NCI-H1105 treated with DMSO at 0.1 percent for 48 hours (cell line): ENCODE data around the gene RAB17.

Source experiments
- DNase-seq: peaks from one replicate; lab custom pipeline; 2025; lab: John Stamatoyannopoulos, UW

Gene RAB17

DNA sequence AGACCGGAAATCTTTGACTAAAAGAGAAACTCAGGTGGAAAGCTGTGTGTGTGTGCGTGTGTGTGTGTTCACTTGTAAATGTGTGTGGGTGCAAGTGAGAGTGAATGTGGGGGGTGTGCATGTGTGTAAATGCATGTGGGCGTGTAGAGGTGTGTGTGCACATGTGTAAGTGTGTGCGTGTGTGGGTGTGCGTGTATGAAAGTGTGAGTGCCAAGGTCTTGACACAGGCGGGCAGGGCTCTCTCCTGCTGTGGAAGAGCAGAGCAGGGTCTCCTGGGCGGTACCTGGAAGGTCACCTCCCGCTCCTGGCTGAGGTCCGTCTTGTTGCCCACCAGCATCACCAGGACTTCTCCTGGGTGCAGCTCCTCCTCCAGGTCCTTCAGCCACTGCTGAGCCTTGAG lies 13.6 kb downstream of the RAB17 start:
- no peak for DNase-seq

- DNase-seq = no peak
Observed at GRCh38 chr2:237575869-237576862, 14.4 kb downstream of the RAB17 start.

GRCh38 chr2:237574894-237575868 lies 15.4 kb downstream of the RAB17 start:
- DNase-seq = no peak

- DNase-seq = no peak
Observed at GRCh38 chr2:237574467-237574866, 16.1 kb downstream of the RAB17 start.

GRCh38 chr2:237573721-237574415 lies 16.7 kb downstream of the RAB17 start:
- no peak for DNase-seq

- DNase-seq = no peak
Observed at GRCh38 chr2:237572742-237573101, 17.8 kb downstream of the RAB17 start.

- DNase-seq = peak; percentile 62
Observed at GRCh38 chr2:237572021-237572741, 18.4 kb downstream of the RAB17 start.

GRCh38 chr2:237571551-237571950 lies 19.0 kb downstream of the RAB17 start:
- no peak for DNase-seq

- no peak for DNase-seq
Observed at GRCh38 chr2:237570776-237571335, 19.7 kb downstream of the RAB17 start.

GRCh38 chr2:237569896-237570295 lies 20.6 kb downstream of the RAB17 start:
- no peak for DNase-seq

- no peak for DNase-seq
Observed at GRCh38 chr2:237569041-237569440, 21.5 kb downstream of the RAB17 start.

DNA sequence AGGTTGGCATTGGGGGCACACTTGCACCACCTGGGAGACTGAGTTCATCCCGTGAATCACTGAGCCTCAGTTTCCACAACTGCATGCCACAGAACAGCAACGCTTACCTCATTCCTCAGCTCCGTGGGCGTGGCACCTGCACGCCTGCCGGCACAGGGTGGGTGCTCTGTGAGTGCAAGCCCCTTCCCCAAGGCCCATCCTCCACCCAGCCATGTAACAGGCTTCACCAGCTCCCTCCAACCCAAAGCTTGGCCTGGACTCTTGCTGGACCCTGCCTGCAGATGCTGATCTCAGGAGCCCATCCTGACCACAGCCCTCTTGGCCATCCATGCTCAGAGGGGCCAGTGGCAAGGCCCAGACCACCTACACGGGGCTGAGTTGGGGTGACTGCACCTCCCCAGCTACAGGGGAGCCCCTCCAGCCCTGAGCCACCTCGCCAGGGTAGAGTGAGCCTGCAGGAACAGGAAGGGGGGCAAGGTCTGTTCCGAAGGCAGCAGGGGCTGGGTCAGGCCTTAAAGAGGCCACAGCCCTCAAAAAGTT lies 22.3 kb downstream of the RAB17 start:
- DNase-seq = no peak

GRCh38 chr2:237567276-237568029 lies 23.1 kb downstream of the RAB17 start:
- DNase-seq = no peak

DNA sequence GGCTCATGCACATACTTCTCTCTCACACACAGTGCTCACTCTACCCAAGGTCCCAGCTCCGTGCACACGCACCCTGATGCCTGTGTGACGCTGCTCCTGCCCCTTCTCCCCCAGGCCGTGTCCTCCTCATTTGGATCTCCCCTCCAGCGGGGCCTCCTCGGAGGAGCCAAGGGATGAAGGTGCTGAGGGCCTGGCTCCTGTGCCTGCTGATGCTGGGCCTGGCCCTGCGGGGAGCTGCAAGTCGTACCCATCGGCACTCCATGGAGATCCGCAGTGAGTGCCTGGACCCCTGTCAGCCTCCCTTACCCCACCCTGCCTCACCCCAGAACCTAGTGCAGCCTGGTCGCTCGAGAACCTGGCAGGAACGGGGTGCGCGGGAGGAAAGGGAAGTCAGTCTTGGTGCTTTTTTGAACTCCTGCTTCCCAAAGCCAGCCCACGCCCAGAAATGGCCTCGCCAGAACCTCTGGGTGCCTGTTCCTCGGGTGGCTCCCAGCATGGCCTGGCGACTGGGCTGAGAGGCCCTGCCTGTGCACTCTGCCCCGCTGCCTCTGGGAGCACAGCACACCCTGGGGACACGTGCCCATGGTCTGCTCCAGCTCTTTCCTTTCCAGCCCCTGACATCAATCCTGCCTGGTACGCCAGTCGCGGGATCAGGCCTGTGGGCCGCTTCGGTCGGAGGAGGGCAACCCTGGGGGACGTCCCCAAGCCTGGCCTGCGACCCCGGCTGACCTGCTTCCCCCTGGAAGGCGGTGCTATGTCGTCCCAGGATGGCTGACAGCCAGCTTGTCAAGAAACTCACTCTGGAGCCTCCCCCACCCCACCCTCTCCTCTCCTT lies 23.9 kb downstream of the RAB17 start, which contains the start of gene PRLH:
Gene PRLH (plus strand): TSS at position 174 of the 835 bp plus-strand sequence. CDS start 0 bp downstream, at position 174.
- DNase-seq = no peak

GRCh38 chr2:237565974-237566373 lies 24.6 kb downstream of the RAB17 start:
- DNase-seq = no peak

DNA sequence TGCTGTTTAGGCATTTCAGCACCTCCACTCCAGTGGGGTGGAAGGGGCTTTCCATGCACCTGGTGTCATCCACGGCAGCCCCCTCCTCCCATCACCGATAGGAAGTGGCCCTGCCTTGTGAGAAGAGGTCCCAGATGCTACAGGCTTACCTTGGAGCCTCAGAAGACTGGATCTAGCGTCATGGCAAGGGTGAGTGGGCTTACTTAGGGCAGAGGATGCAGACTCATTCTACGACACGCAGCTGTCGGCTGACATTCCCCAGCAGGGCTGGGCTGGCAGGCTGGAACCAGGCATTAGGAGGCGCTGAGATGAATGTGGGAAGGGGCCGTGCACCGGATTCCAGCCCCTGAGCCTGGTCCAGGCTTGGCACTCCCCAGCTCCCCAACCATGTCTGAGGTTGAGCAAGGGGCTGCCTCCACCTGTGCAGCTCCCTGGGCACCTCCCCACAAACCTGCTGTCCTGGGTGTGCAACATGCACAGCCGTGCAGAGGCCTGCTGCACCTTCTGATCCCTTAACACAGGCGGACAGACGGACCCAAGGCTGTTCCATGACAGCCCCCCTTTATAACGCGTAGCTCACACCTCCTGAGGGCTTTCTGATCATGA lies 25.9 kb downstream of the RAB17 start:
- DNase-seq = no peak

GRCh38 chr2:237563816-237564215 lies 26.7 kb downstream of the RAB17 start:
- DNase-seq = no peak

DNA sequence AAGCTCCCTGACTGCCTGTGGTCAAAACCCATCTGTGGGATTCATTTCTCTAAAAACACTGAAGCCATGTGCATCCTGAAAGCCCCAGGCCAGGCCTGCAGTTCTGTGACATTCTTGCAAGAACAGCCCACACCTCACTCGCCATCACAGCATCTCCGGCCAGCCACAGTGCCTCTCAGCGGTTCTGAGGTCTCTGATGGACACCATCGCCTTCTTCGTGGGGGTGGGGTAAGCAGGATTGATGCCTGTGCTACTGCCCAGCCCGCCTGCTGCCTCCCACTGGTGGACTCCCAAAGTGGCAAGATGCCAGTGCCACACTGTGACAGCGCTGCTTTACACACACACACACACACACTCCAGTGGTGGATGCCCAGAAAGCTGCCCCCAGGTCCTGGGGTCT lies 29.3 kb downstream of the RAB17 start:
- DNase-seq = no peak
